Hepatocyte (in vitro differentiated cells): ENCODE results near the gene C20orf204. TPM values are rescaled to one million over a fixed set of nuclear protein-coding genes. Genes with fewer than 3 reads are reported as not detected.

ENCODE experiments used
- DNase-seq: peaks from one replicate; pipeline ENCODE4 v3.0.0-alpha.2; 2016; ENCODE audit warnings: low spot score
- H2AFZ ChIP-seq: fragments of 200-600 bp; sonication (generic); 2 replicates; pipeline ENCODE4 v1.6.0; 2016; ENCODE audit warnings: antibody characterized with exemption, mild to moderate bottlenecking
- H3K27ac ChIP-seq: fragments of 200-600 bp; sonication (generic); 2 replicates; pipeline ENCODE4 v1.5.1; 2016; ENCODE audit warnings: mild to moderate bottlenecking
- H3K27me3 ChIP-seq: fragments of 200-600 bp; sonication (generic); 2 replicates; pipeline ENCODE4 v1.6.1; 2016
- H3K36me3 ChIP-seq: fragments of 200-600 bp; sonication (generic); replicated peaks from 2 replicates; pipeline ENCODE4 v1.5.1; 2016; ENCODE audit warnings: low read depth; ENCODE audit not compliant: insufficient read depth
- H3K4me1 ChIP-seq: fragments of 200-600 bp; sonication (generic); 2 replicates; pipeline ENCODE4 v1.5.1; 2016; ENCODE audit warnings: mild to moderate bottlenecking, moderate library complexity; ENCODE audit not compliant: insufficient read depth
- H3K4me2 ChIP-seq: fragments of 200-600 bp; sonication (generic); 2 replicates; pipeline ENCODE4 v1.6.0; 2016
- H3K4me3 ChIP-seq: fragments of 200-600 bp; sonication (generic); 2 replicates; pipeline ENCODE4 v1.5.1; 2016; ENCODE audit warnings: mild to moderate bottlenecking
- H3K79me2 ChIP-seq: fragments of 200-600 bp; sonication (generic); 2 replicates; pipeline ENCODE4 v1.6.0; 2017; ENCODE audit warnings: mild to moderate bottlenecking
- H3K9me2 ChIP-seq: fragments of 200-600 bp; sonication (generic); replicated peaks from 2 replicates; pipeline ENCODE4 v1.6.0; 2017; ENCODE audit warnings: mild to moderate bottlenecking; ENCODE audit not compliant: insufficient read depth
- H3K9me3 ChIP-seq: fragments of 200-600 bp; sonication (generic); 2 replicates; pipeline ENCODE4 v1.5.1; 2016; ENCODE audit warnings: low read depth, mild to moderate bottlenecking
- H4K20me1 ChIP-seq: fragments of 200-600 bp; sonication (generic); 2 replicates; pipeline ENCODE4 v1.6.0; 2016; ENCODE audit warnings: mild to moderate bottlenecking; ENCODE audit not compliant: insufficient read depth, poor library complexity, severe bottlenecking
- CTCF ChIP-seq: fragments of 200-600 bp; sonication (generic); IDR thresholded peaks from 2 replicates; pipeline ENCODE4 v1.5.1; 2016; ENCODE audit warnings: antibody characterized with exemption, mild to moderate bottlenecking; ENCODE audit not compliant: poor library complexity
- EZH2 ChIP-seq: fragments of 200-600 bp; sonication (generic); IDR thresholded peaks from 2 replicates; pipeline ENCODE4 v1.6.1; 2016; ENCODE audit warnings: antibody characterized with exemption, mild to moderate bottlenecking, borderline replicate concordance
- EZH2phosphoT487 ChIP-seq: fragments of 200-600 bp; sonication (generic); IDR thresholded peaks from one replicate; pipeline ENCODE4 v1.6.1; 2018; ENCODE audit warnings: antibody characterized with exemption, mild to moderate bottlenecking, low read depth, moderate library complexity; ENCODE audit not compliant: unreplicated experiment, severe bottlenecking
- WGBS: methylation state at CpG from one replicate; pipeline ENCODE4 v1.1.6; 2016; ENCODE audit warnings: low lambda C conversion rate; ENCODE audit errors: missing lambda C conversion rate; 5-methylcytosine and 5-hydroxymethylcytosine counted together
- polyA plus RNA-seq: library from polyadenylated mRNA; unstranded; fragments of >200 nt; fragmentation: Nextera tagmentation; extraction: Ambion mirVana; gene quantifications from 2 replicates; pipeline ENCODE4 v1.2.1, GENCODE V29; 2016
- total RNA-seq: library from RNA; depleted of rRNA; stranded (reverse); fragments of >200 nt; gene quantifications from 2 replicates; pipeline ENCODE4 v1.2.3, GENCODE V29; 2014

Gene C20orf204
- total and polyA plus RNA-seq, 2 experiments from 2014 or later, result 0.57 to 1.7 TPM

GRCh38 chr20:64050261-64051032 lies 14.5 kb downstream of the C20orf204 start:
- H3K27me3 ChIP-seq, result peaks cover 37% of the 10 kb centered on the region
- TF ChIP-seq CTCF, result no peak
- no peak for TF ChIP-seq EZH2
- H2AFZ ChIP-seq, result no peak overlapping the region
- H3K4me2 ChIP-seq, result peak overlapping the region; percentile 77
- no peak for DNase-seq
- 83% methylated on average over 22 of the region's 23 CpGs for WGBS
- no peaks in the 10 kb centered on the region for H3K79me2 ChIP-seq
- no peaks in the 10 kb centered on the region for H3K36me3 ChIP-seq
- peaks cover 20% of the 10 kb centered on the region for H3K4me1 ChIP-seq
- H3K27ac ChIP-seq, result no peak overlapping the region
- no peaks in the 10 kb centered on the region for H3K9me2 ChIP-seq
- no peaks in the 10 kb centered on the region for H3K9me3 ChIP-seq
- no peak overlapping the region for H3K4me3 ChIP-seq
- H4K20me1 ChIP-seq, result no peaks in the 10 kb centered on the region

- Histone ChIP-seq H3K27ac (no peak overlapping the region), H3K9me2 (no peaks in the 10 kb centered on the region), H2AFZ (no peak overlapping the region), H3K4me1 (peaks cover 26% of the 10 kb centered on the region), H3K4me3 (no peak overlapping the region), H3K79me2 (no peaks in the 10 kb centered on the region), H4K20me1 (no peaks in the 10 kb centered on the region), H3K4me2 (no peak overlapping the region), H3K9me3 (no peaks in the 10 kb centered on the region), H3K27me3 (peaks cover 37% of the 10 kb centered on the region), H3K36me3 (no peaks in the 10 kb centered on the region)
- 90% methylated on average over 10 of the region's 11 CpGs for WGBS
- no peak for TF ChIP-seq CTCF
- no peak for TF ChIP-seq EZH2
- no peak for TF ChIP-seq EZH2phosphoT487
- no peak for DNase-seq
These were observed 15.1 kb downstream of the C20orf204 start for GRCh38 chr20:64051033-64051452.

- Histone ChIP-seq H3K27me3 (peaks cover 36% of the 10 kb centered on the region), H3K36me3 (no peaks in the 10 kb centered on the region), H3K9me3 (no peaks in the 10 kb centered on the region), H2AFZ (no peak overlapping the region), H3K79me2 (no peaks in the 10 kb centered on the region), H3K4me2 (no peak overlapping the region), H3K27ac (no peak overlapping the region), H3K4me3 (no peak overlapping the region), H3K4me1 (peaks cover 27% of the 10 kb centered on the region), H4K20me1 (no peaks in the 10 kb centered on the region), H3K9me2 (no peaks in the 10 kb centered on the region)
- WGBS, result 92% methylated on average over 15 of the region's 15 CpGs
- no peak for DNase-seq
- TF ChIP-seq EZH2phosphoT487, result no peak
- no peak for TF ChIP-seq EZH2
- TF ChIP-seq CTCF, result no peak
These were observed 15.8 kb downstream of the C20orf204 start for GRCh38 chr20:64051561-64052325.
